CD4-positive, alpha-beta T cell (primary cell): Measurements from ENCODE around the gene APOC4. TPM values are rescaled to one million over a fixed set of nuclear protein-coding genes. Genes with fewer than 3 reads are reported as not detected.
A peak's percentile ranks its signal among the peaks of the same experiment; 100 is the strongest.

Source experiments
- ATAC-seq: fragments of 200-7000 bp; cut with Tn5 transposase; one replicate; pipeline ENCODE4 v1.10.0; 2022; ENCODE audit warnings: mild to moderate bottlenecking; ENCODE audit not compliant: poor library complexity
- CTCF ChIA-PET: fragments of 350-600 bp; sonication (Branson Sonifier 250); formaldehyde crosslinking; loops from one replicate; lab custom pipeline; 2021; ENCODE audit warnings: antibody characterized with exemption, inconsistent platforms; lab: Charles Lee
- POLR2A ChIA-PET: fragments of 350-600 bp; sonication (Branson Sonifier 250); formaldehyde crosslinking; loops from one replicate; lab custom pipeline; 2021; ENCODE audit warnings: antibody characterized with exemption, inconsistent platforms; lab: Charles Lee
- DNase-seq, 14 experiments: peaks; one replicate each; pipeline ENCODE4 v3.0.0-alpha.2; 2013 to 2020; ENCODE audit warnings: mixed read lengths in 2 of 14
- H3K27ac ChIP-seq, 2 donors: one replicate each; pipeline versions ENCODE4 v1.5.1 to v1.7.0; 2013; ENCODE audit warnings: low read length in 2 of 2, low read depth in 1 of 2, mild to moderate bottlenecking in 1 of 2
- H3K27me3 ChIP-seq, 2 experiments: 1 replicate in 1 of 2; 2 replicates in 1 of 2; pipeline versions ENCODE4 v1.6.1 to v1.7.0; 2013; ENCODE audit warnings: low read length in 2 of 2, control low read depth in 1 of 2, mild to moderate bottlenecking in 1 of 2, moderate library complexity in 1 of 2; ENCODE audit not compliant: insufficient read depth in 2 of 2, control insufficient read depth in 1 of 2
- H3K36me3 ChIP-seq: one replicate; pipeline ENCODE4 v1.6.1; 2013; ENCODE audit warnings: low read length, control low read depth; ENCODE audit not compliant: insufficient read depth
- H3K4me1 ChIP-seq: one replicate; pipeline ENCODE4 v1.6.1; 2013; ENCODE audit warnings: low read length, control low read depth; ENCODE audit not compliant: insufficient read depth
- H3K4me3 ChIP-seq: one replicate; pipeline ENCODE4 v1.5.1; 2013; ENCODE audit warnings: mild to moderate bottlenecking, low read length, moderate library complexity
- H3K9me3 ChIP-seq, 2 experiments: 1 replicate in 1 of 2; 2 replicates in 1 of 2; pipeline versions ENCODE4 v1.6.1 to v1.7.0; 2013; ENCODE audit warnings: low read length in 2 of 2, mild to moderate bottlenecking in 2 of 2, control low read depth in 1 of 2, moderate library complexity in 1 of 2; ENCODE audit not compliant: control insufficient read depth in 1 of 2, insufficient read depth in 1 of 2
- H3K27ac Mint-ChIP-seq: one replicate; pipeline ENCODE4 v1.8.0; 2020; ENCODE audit warnings: mixed read lengths
- H3K27me3 Mint-ChIP-seq: one replicate; pipeline ENCODE4 v1.8.0; 2021; ENCODE audit warnings: mixed read lengths
- H3K36me3 Mint-ChIP-seq: one replicate; pipeline ENCODE4 v1.8.0; 2021; ENCODE audit warnings: low read depth, mixed read lengths
- H3K4me1 Mint-ChIP-seq: one replicate; pipeline ENCODE4 v1.8.0; 2021; ENCODE audit warnings: low read depth, mixed read lengths
- H3K4me3 Mint-ChIP-seq: one replicate; pipeline ENCODE4 v1.8.0; 2020; ENCODE audit warnings: mild to moderate bottlenecking, mixed read lengths
- H3K9me3 Mint-ChIP-seq: one replicate; pipeline ENCODE4 v1.8.0; 2020; ENCODE audit warnings: mixed read lengths
- CTCF ChIP-seq: fragments of 200-600 bp; IDR thresholded peaks from one replicate; pipeline ENCODE4 v1.8.0; 2022; ENCODE audit warnings: antibody characterized with exemption, mild to moderate bottlenecking
- intact Hi-C, 2 experiments: fragments of 100-400 bp; cut with DNase I in 1 of 2; cut with micrococcal nuclease in 1 of 2; formaldehyde crosslinking; loops; one replicate each; pipeline versions ENCODE4 v1.15.1 to v1.9.0; 2023 to 2025; cut with DNase I, micrococcal nuclease
- total RNA-seq, 174 experiments: library from RNA in 2 of 174; stranded (reverse) in 2 of 174; gene quantifications; one replicate each; pipeline ENCODE4 v1.2.3 and lab custom pipeline; 2021 to 2026

Gene APOC4
- total RNA-seq, 2 experiments from 2014 or later, result not detected

GRCh38 chr19:44954649-44955504 lies 12.8 kb downstream of the APOC4 start, which contains the start of gene CLPTM1:
Gene CLPTM1, plus strand, starts transcription at chr19:44955380. Its CDS starts 16 bp downstream, at chr19:44955396.
- POLR2A ChIA-PET, result interaction anchor here (0.7 to 1.8 kb wide), 7 partner anchors 39 to 223 kb away, joined by 3 to 24 read pairs (median 4); partner anchors contain the start of genes BLOC1S3, CLASRP, RELB and TOMM40
- H3K27ac Mint-ChIP-seq, result peak within 1 kb of the TSS; percentile 88
- Histone ChIP-seq H3K4me3 (peak within 1 kb of the TSS; percentile 91), H3K27me3 (no peaks in the 10 kb centered on the region), H3K36me3 (peaks cover 11% of the 10 kb centered on the region), H3K9me3 (no peaks in the 10 kb centered on the region), H3K27ac (peak within 1 kb of the TSS; percentile 80 to 93), H3K4me1 (peaks cover 52% of the 10 kb centered on the region)
- intact Hi-C loops, result loop anchor here (1.0 to 10.0 kb wide), 6 partner anchors 46 to 910 kb away; partner anchors contain the start of genes CLASRP (in 1 of the 2), FOXA3 (in 1 of the 2), PPP1R37 (in 1 of the 2) and RELB (in 1 of the 2)
- H3K4me3 Mint-ChIP-seq, result peak within 1 kb of the TSS; percentile 96
- H3K36me3 Mint-ChIP-seq, result peaks cover 15% of the 10 kb centered on the region
- H3K27me3 Mint-ChIP-seq, result no peaks in the 10 kb centered on the region
- ATAC-seq (peak; percentile 94), DNase-seq (peak; percentile 93 to 98 (median 96))
- peaks cover 45% of the 10 kb centered on the region for H3K4me1 Mint-ChIP-seq
- H3K9me3 Mint-ChIP-seq, result no peaks in the 10 kb centered on the region
- CTCF ChIA-PET, result interaction anchor here (0.5 to 2.1 kb wide), 3 partner anchors 27 to 231 kb away, joined by 3 to 5 read pairs (median 5); no protein-coding TSS in a partner anchor
- TF ChIP-seq CTCF, result no peak

- Mint-ChIP-seq H3K4me3 (peak overlapping the region; percentile 96), H3K36me3 (peaks cover 21% of the 10 kb centered on the region), H3K27ac (peak overlapping the region; percentile 88), H3K4me1 (peaks cover 54% of the 10 kb centered on the region), H3K9me3 (no peaks in the 10 kb centered on the region), H3K27me3 (no peaks in the 10 kb centered on the region)
- H3K27ac ChIP-seq, result peak overlapping the region; percentile 68 to 80
- ChIA-PET CTCF (interaction anchor here (0.6 to 2.1 kb wide), 3 partner anchors 104 to 243 kb away, joined by 4 to 5 read pairs (median 5); no protein-coding TSS in a partner anchor), POLR2A (interaction anchor here (1.8 kb wide), 2 partner anchors 46 to 65 kb away, joined by 8 to 24 read pairs; partner anchors contain the start of genes RELB and TOMM40)
- H3K4me3 ChIP-seq, result peak overlapping the region; percentile 91
- DNase-seq, result peak in 2 of 14 experiments; percentile 1
- ATAC-seq, result peak; percentile 15
- peaks cover 52% of the 10 kb centered on the region for H3K4me1 ChIP-seq
- no peak for TF ChIP-seq CTCF
- H3K27me3 ChIP-seq, result no peaks in the 10 kb centered on the region
- H3K36me3 ChIP-seq, result peaks cover 13% of the 10 kb centered on the region
- no peaks in the 10 kb centered on the region for H3K9me3 ChIP-seq
- intact Hi-C loops, result loop anchor here (1.0 to 10.0 kb wide), 6 partner anchors 45 to 909 kb away; partner anchors contain the start of genes CLASRP (in 1 of the 2), FOXA3 (in 1 of the 2), PPP1R37 (in 1 of the 2) and RELB (in 1 of the 2)
Observed at GRCh38 chr19:44955505-44956439, 13.7 kb downstream of the APOC4 start.
